ENCODE measurements around the gene FBXO42. TPM values are rescaled to one million over a fixed set of nuclear protein-coding genes. Genes with fewer than 3 reads are reported as not detected.
A peak's percentile ranks its signal among the peaks of the same experiment; 100 is the strongest.

FBXO42 gene
- polyA plus RNA-seq (2012; ENCODE audit: missing spikeins), result 17.0 TPM

GRCh38 chr1:16351994-16352841 is at the start of gene FBXO42:
Gene FBXO42, minus strand, starts transcription at chr1:16352480. Its CDS starts 37,062 bp downstream, at chr1:16315418.
- FAIRE-seq, result peak; percentile 98

GRCh38 chr1:16398371-16398953 is 46.2 kb upstream of the FBXO42 start:
- FAIRE-seq (no peak), DNase-seq (ENCODE audit: insufficient read length) (no peak)
- TF ChIP-seq TAF1 (IDR thresholded peaks at IDR 0.05; ENCODE audit: borderline replicate concordance, low read depth, low read length) (no peak), POLR2A (IDR thresholded peaks at IDR 0.05; ENCODE audit: low read depth, low read length) (peak; percentile 53; the same call in 1 of the 2 replicates), POLR2AphosphoS5 (IDR thresholded peaks at IDR 0.05; ENCODE audit: low read depth, low read length) (peak; percentile 62; the same call in 1 of the 2 replicates)

More at GRCh38 chr1:16351994-16352841, at the start of gene FBXO42:
- peak; percentile 86 for DNase-seq (ENCODE audit: insufficient read length)
- TF ChIP-seq POLR2A (IDR thresholded peaks at IDR 0.05; ENCODE audit: low read depth, low read length) (peak; percentile 93), TAF1 (IDR thresholded peaks at IDR 0.05; ENCODE audit: borderline replicate concordance, low read depth, low read length) (peak; percentile 82), POLR2AphosphoS5 (IDR thresholded peaks at IDR 0.05; ENCODE audit: low read depth, low read length) (peak; percentile 87)

GRCh38 chr1:16397120-16397519 is 44.8 kb upstream of the FBXO42 start:
- FAIRE-seq (no peak), DNase-seq (ENCODE audit: insufficient read length) (no peak)
- TF ChIP-seq TAF1 (IDR thresholded peaks at IDR 0.05; ENCODE audit: borderline replicate concordance, low read depth, low read length), result no peak
- TF ChIP-seq POLR2AphosphoS5 (IDR thresholded peaks at IDR 0.05; ENCODE audit: low read depth, low read length), result no peak
- no peak; the same call in 1 of the 2 replicates for TF ChIP-seq POLR2A (IDR thresholded peaks at IDR 0.05; ENCODE audit: low read depth, low read length)

GRCh38 chr1:16396591-16396990 is 44.3 kb upstream of the FBXO42 start:
- no peak for TF ChIP-seq POLR2AphosphoS5 (IDR thresholded peaks at IDR 0.05; ENCODE audit: low read depth, low read length)
- TF ChIP-seq POLR2A (IDR thresholded peaks at IDR 0.05; ENCODE audit: low read depth, low read length), result no peak; the same call in 1 of the 2 replicates
- TF ChIP-seq TAF1 (IDR thresholded peaks at IDR 0.05; ENCODE audit: borderline replicate concordance, low read depth, low read length), result no peak
- FAIRE-seq, result no peak
- no peak for DNase-seq (ENCODE audit: insufficient read length)

GRCh38 chr1:16394977-16395376 is 42.7 kb upstream of the FBXO42 start:
- TF ChIP-seq POLR2A (IDR thresholded peaks at IDR 0.05; ENCODE audit: low read depth, low read length) (no peak), POLR2AphosphoS5 (IDR thresholded peaks at IDR 0.05; ENCODE audit: low read depth, low read length) (no peak), TAF1 (IDR thresholded peaks at IDR 0.05; ENCODE audit: borderline replicate concordance, low read depth, low read length) (no peak)
- DNase-seq (ENCODE audit: insufficient read length), result no peak
- FAIRE-seq, result no peak

GRCh38 chr1:16393570-16394521 is 41.6 kb upstream of the FBXO42 start:
- FAIRE-seq (no peak), DNase-seq (ENCODE audit: insufficient read length) (no peak)
- TF ChIP-seq TAF1 (IDR thresholded peaks at IDR 0.05; ENCODE audit: borderline replicate concordance, low read depth, low read length), result no peak
- no peak for TF ChIP-seq POLR2AphosphoS5 (IDR thresholded peaks at IDR 0.05; ENCODE audit: low read depth, low read length)
- no peak for TF ChIP-seq POLR2A (IDR thresholded peaks at IDR 0.05; ENCODE audit: low read depth, low read length)

GRCh38 chr1:16392740-16393569 is 40.7 kb upstream of the FBXO42 start:
- FAIRE-seq, result no peak
- DNase-seq (ENCODE audit: insufficient read length), result no peak
- TF ChIP-seq POLR2A (IDR thresholded peaks at IDR 0.05; ENCODE audit: low read depth, low read length) (no peak), TAF1 (IDR thresholded peaks at IDR 0.05; ENCODE audit: borderline replicate concordance, low read depth, low read length) (no peak)

- no peak for TF ChIP-seq TAF1 (IDR thresholded peaks at IDR 0.05; ENCODE audit: borderline replicate concordance, low read depth, low read length)
- no peak for TF ChIP-seq POLR2A (IDR thresholded peaks at IDR 0.05; ENCODE audit: low read depth, low read length)
- TF ChIP-seq POLR2AphosphoS5 (IDR thresholded peaks at IDR 0.05; ENCODE audit: low read depth, low read length), result no peak
- DNase-seq (ENCODE audit: insufficient read length) (no peak), FAIRE-seq (no peak)
Measured at GRCh38 chr1:16391411-16391810, 39.1 kb upstream of the FBXO42 start.

- no peak for DNase-seq (ENCODE audit: insufficient read length)
- no peak for FAIRE-seq
- TF ChIP-seq TAF1 (IDR thresholded peaks at IDR 0.05; ENCODE audit: borderline replicate concordance, low read depth, low read length), result no peak
- TF ChIP-seq POLR2A (IDR thresholded peaks at IDR 0.05; ENCODE audit: low read depth, low read length), result peak; percentile 27; the same call in 1 of the 2 replicates
Measured at GRCh38 chr1:16387201-16388188, 35.2 kb upstream of the FBXO42 start.

Measured in GM12892 (cell line).